Sigmoid colon (tissue), 7 donors: ENCODE data around the gene BPIFB3. TPM values are rescaled to one million over a fixed set of nuclear protein-coding genes. Genes with fewer than 3 reads are reported as not detected.

Source experiments
- DNase-seq: peaks from one replicate; pipeline ENCODE4 v3.0.0-alpha.2; 2019
- H3K27ac ChIP-seq, 4 donors: fragments of 200-600 bp; sonication (generic); one replicate each; pipeline ENCODE4 v1.5.1; 2016 to 2019; ENCODE audit warnings: mild to moderate bottlenecking in 1 of 4
- H3K27me3 ChIP-seq, 3 donors: fragments of 200-600 bp; sonication (generic); one replicate each; pipeline ENCODE4 v1.5.1; 2019; ENCODE audit warnings: mild to moderate bottlenecking in 1 of 3
- H3K36me3 ChIP-seq, 4 donors: fragments of 200-600 bp; sonication (generic); one replicate each; pipeline ENCODE4 v1.5.1; 2016 to 2019
- H3K4me1 ChIP-seq, 4 donors: fragments of 200-600 bp; sonication (generic); one replicate each; pipeline ENCODE4 v1.5.1; 2017 to 2019
- H3K4me3 ChIP-seq, 4 donors: fragments of 200-600 bp; sonication (generic); one replicate each; pipeline ENCODE4 v1.5.1; 2017 to 2019; ENCODE audit warnings: mild to moderate bottlenecking in 2 of 4, moderate library complexity in 1 of 4
- H3K9me3 ChIP-seq, 4 donors: fragments of 200-600 bp in 3 of 4; sonication (generic) in 3 of 4; one replicate each; pipeline versions ENCODE4 v1.5.1 to v1.6.1; 2013 to 2019
- CTCF ChIP-seq, 4 experiments: fragments of 450-650 bp in 3 of 4; fragments of 200-600 bp in 1 of 4; IDR thresholded peaks; one replicate each; pipeline ENCODE4 v1.5.1; 2016 to 2019; ENCODE audit warnings: antibody characterized with exemption in 4 of 4, mild to moderate bottlenecking in 3 of 4, moderate library complexity in 2 of 4
- EP300 ChIP-seq, 4 donors: sonication (generic); formaldehyde crosslinking; IDR thresholded peaks; one replicate each; pipeline ENCODE4 v1.6.1; 2017; ENCODE audit warnings: antibody characterized with exemption in 4 of 4
- POLR2A ChIP-seq, 2 donors: fragments of 450-650 bp; IDR thresholded peaks; one replicate each; pipeline ENCODE4 v1.6.1; 2016; ENCODE audit warnings: antibody characterized with exemption in 2 of 2, mild to moderate bottlenecking in 2 of 2, moderate library complexity in 2 of 2
- POLR2AphosphoS5 ChIP-seq, 4 donors: sonication (generic); formaldehyde crosslinking; IDR thresholded peaks; one replicate each; pipeline ENCODE4 v1.6.1; 2017; ENCODE audit warnings: antibody characterized with exemption in 4 of 4
- WGBS, 2 donors: extraction: QIAGEN DNeasy Blood & Tissue Kit; methylation state at CpG; one replicate each; pipeline ENCODE4 v1.1.7; 2013; 5-methylcytosine and 5-hydroxymethylcytosine counted together
- intact Hi-C: fragments of 100-400 bp; cut with DNase I; formaldehyde crosslinking; loops from one replicate; pipeline ENCODE4 v1.15.1; 2023
- polyA plus RNA-seq, 3 donors: library from polyadenylated mRNA; stranded (reverse); fragments of 200-250 nt; gene quantifications; one replicate each; pipeline ENCODE4 v1.2.3, GENCODE V29; 2013
- total RNA-seq, 4 donors: library from RNA; depleted of rRNA; stranded (reverse); fragments of >200 nt; gene quantifications; one replicate each; pipeline ENCODE4 v1.1.0, GENCODE V29; 2016
- donor health status: healthy with polysubstance abuse.
- donor health status: Bipolar disorder and iron deficiency.
- donor health status: healthy.

Gene BPIFB3
- total and polyA plus RNA-seq, 7 donors, result not detected

- intact Hi-C loops, result no loop called here
- Histone ChIP-seq H3K36me3 (no peaks in the 10 kb centered on the region), H3K4me3 (no peak overlapping the region), H3K9me3 (no peaks in the 10 kb centered on the region), H3K4me1 (no peaks in the 10 kb centered on the region), H3K27ac (no peak overlapping the region), H3K27me3 (no peaks in the 10 kb centered on the region)
- DNase-seq, result no peak
- no peak for TF ChIP-seq CTCF (IDR thresholded peaks at IDR 0.05)
- TF ChIP-seq POLR2AphosphoS5 (IDR thresholded peaks at IDR 0.05), result no peak
- 75 to 90% methylated on average over 8 of the region's 8 CpGs for WGBS, 2 donors
These were observed 46.8 kb upstream of the BPIFB3 start for GRCh38 chr20:33006776-33007375.

DNA sequence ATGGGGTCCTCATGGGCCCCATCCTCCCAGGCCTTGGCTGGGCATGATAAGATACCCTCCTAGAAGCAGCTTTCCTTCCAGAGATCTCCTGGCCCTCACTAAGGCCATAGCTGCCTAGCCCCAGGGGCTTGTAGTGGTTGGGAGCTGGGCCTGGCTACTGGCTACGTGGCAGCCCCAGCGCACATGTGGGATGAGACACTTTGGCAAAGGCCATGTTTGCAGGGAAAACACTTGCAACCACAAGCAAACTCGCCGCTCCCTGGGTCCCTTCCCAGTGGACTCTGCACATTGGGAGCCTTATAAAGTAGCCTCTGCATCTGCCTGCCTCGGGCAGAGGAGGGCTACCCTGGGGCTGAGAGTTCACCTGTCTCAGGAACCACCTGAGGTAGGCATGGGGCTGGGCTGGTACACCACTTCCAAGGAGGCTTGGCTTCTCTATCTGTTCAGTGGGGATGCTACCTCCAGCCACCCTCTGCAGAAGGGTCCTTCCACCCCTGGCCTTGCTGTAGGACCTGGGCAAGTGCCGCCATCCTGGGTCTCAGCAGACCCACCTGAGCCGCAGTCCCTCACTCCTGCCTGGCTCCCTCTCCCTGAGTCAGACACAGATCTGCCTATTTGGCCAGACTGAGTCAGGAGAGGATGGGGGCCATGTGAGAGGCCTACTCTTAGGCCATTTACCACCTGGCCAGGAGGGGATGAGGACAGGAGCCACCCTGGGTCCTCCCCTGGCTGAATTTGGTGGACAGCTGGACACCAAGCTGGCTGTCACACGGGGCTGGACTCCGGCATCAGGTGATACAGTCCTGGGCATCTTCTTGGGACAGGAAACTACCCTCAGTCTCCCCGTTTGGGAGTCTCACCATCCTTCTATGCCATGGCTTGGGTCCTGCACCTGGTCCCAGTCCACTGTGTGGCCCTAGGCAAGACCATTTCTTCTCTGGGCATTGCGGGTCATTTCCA, 46.0 kb upstream of the BPIFB3 start, which contains the start of gene BPIFB2:
TSS of gene BPIFB2 (plus strand) at position 329 of the 960 bp plus-strand sequence. CDS start 871 bp downstream, outside the sequence.
- no peak within 1 kb of the TSS for H3K4me3 ChIP-seq
- H3K27me3 ChIP-seq, result no peaks in the 10 kb centered on the region
- H3K27ac ChIP-seq, result no peak within 1 kb of the TSS
- H3K36me3 ChIP-seq, result no peaks in the 10 kb centered on the region
- no peaks in the 10 kb centered on the region for H3K9me3 ChIP-seq
- TF ChIP-seq CTCF (IDR thresholded peaks at IDR 0.05) (no peak), POLR2AphosphoS5 (IDR thresholded peaks at IDR 0.05) (no peak), EP300 (IDR thresholded peaks at IDR 0.05) (no peak), POLR2A (IDR thresholded peaks at IDR 0.05) (no peak)
- no peaks in the 10 kb centered on the region for H3K4me1 ChIP-seq
- WGBS, 2 donors, result 74 to 85% methylated on average over 11 of the region's 11 CpGs
- no peak for DNase-seq
- intact Hi-C loops, result no loop called here

DNA sequence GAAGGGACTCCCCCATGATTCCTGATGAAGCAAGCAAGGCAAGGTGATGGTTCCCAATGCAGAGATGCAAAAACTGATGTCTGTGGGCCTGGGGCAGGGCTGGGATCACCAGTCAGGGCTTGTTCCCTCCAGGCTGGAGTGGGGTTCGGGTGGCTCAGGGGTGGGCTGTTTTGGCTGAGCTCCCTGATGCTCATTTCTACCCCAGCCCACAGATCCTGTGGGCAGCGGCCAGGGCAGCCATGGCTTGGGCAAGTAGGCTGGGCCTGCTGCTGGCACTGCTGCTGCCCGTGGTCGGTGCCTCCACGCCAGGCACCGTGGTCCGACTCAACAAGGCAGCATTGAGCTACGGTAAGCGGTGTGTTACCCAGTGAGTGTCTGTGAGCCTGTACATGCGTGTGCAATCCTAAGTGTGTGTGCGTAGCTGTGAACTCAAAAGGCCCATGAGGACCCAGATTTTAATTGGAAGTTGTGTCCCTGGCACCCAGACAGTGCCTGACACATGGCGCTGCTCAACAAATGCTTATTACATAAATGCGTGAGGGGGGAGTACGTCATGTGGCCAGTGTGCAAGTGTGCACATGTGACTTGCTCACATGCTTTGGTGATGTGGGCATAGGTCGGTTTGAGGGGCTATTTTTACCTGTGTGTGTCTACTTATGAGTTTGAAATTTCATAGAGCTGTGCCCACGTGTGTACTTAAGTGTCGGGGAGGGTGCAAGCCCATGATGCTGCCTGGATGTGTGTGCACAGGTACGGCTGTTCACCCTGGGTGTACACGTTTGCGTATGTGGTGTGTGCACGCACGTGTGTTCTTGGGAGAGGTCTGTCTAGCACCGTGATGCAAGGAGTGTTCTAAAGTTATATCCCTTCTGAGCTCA, 45.1 kb upstream of the BPIFB3 start:
- 79 to 88% methylated on average over 23 of the region's 23 CpGs for WGBS, 2 donors
- TF ChIP-seq POLR2A (IDR thresholded peaks at IDR 0.05) (no peak), EP300 (IDR thresholded peaks at IDR 0.05) (no peak), POLR2AphosphoS5 (IDR thresholded peaks at IDR 0.05) (no peak), CTCF (IDR thresholded peaks at IDR 0.05) (no peak)
- Histone ChIP-seq H3K9me3 (no peaks in the 10 kb centered on the region), H3K4me3 (no peak overlapping the region), H3K36me3 (no peaks in the 10 kb centered on the region), H3K27me3 (no peaks in the 10 kb centered on the region), H3K4me1 (no peaks in the 10 kb centered on the region), H3K27ac (no peak overlapping the region)
- intact Hi-C loops, result no loop called here
- DNase-seq, result no peak

DNA sequence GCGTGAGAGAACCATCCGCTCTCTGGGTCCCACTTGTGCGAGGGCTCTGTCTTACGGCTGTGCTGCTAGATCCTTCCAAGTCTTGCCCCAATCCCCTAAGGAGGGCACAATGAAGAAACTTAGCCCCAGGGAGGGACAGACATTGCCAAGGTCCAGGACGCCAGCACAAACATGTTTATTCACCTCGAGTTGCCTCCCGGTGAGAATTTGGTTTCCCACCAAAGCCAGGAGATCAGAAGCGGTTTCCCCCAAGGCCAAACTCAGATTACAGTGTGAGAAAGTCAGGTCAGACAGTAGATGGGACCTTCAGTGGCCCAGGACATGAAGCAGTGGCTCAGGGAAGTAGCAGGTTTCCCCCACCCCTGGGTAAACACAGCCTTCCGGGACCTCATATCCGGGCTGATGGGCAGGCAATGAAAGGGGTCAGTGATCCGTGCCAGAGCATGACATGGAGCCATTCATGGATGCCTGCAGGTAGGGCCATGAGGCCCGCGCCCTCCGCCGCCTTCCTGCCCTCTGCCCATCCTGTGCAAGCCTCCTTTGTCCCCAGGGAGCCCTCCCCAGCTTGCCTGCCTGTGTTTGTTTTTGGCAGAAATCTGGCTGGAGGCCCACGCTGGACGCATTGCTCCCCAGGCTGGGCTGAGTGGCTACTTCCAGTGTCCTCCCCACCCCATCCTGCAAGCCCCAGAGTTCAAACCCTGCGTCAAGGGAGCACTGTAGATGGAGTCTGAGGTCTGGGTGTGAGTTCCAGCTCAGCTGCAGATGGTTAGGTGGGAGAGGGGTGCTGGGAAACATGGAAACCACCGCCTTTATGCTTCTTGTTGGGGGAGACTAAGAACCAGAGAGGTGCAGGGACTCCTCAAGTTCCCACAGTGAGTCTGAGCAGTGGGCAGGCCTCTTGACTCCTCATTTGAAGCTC, 44.2 kb upstream of the BPIFB3 start:
- Histone ChIP-seq H3K4me1 (no peaks in the 10 kb centered on the region), H3K9me3 (no peaks in the 10 kb centered on the region), H3K4me3 (no peak overlapping the region), H3K36me3 (no peaks in the 10 kb centered on the region), H3K27ac (no peak overlapping the region), H3K27me3 (no peaks in the 10 kb centered on the region)
- 43 to 70% methylated on average over 19 of the region's 19 CpGs for WGBS, 2 donors
- TF ChIP-seq POLR2AphosphoS5 (IDR thresholded peaks at IDR 0.05) (no peak), EP300 (IDR thresholded peaks at IDR 0.05) (no peak), CTCF (IDR thresholded peaks at IDR 0.05) (no peak), POLR2A (IDR thresholded peaks at IDR 0.05) (no peak)
- DNase-seq, result no peak
- intact Hi-C loops, result no loop called here
